SU-DHL-6 (cell line): ENCODE measurements around the gene DSP.

Experiments
- EZH2phosphoT487 ChIP-seq: fragments of 200-600 bp; sonication (generic), shearing (Covaris generic); conservative IDR thresholded peaks from 2 replicates; pipeline ENCODE4 v1.6.1; 2018; ENCODE audit warnings: mild to moderate bottlenecking, antibody characterized with exemption, low read length, moderate library complexity, mixed read lengths
- TF ChIP-seq, protein P1 (sequence below): fragments of 200-600 bp; sonication (generic); IDR thresholded peaks from one replicate; pipeline ENCODE4 v1.5.1; 2017; ENCODE audit warnings: antibody characterized with exemption, mild to moderate bottlenecking, low read length, moderate library complexity; ENCODE audit not compliant: insufficient read depth, poor library complexity, severe bottlenecking

DNA sequence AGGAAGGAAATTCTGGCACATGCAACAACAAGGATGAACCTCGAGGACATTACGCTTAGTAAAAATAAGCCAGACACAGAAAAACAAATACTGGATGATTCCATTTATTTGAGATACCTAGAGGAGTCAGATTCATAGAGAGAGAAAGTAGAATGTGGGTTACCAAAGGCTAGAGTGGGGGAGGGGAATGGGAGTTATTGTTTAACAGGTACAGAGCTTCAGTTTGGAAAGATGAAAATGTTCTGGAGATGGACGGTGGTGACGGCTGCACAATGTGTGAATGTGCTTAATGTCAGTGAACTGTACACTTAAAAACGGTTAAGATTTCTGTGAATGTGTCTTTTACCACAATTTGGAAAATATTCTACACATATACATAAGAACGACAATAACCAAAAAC, 33.9 kb upstream of the DSP start:
- TF ChIP-seq, protein P1, sequence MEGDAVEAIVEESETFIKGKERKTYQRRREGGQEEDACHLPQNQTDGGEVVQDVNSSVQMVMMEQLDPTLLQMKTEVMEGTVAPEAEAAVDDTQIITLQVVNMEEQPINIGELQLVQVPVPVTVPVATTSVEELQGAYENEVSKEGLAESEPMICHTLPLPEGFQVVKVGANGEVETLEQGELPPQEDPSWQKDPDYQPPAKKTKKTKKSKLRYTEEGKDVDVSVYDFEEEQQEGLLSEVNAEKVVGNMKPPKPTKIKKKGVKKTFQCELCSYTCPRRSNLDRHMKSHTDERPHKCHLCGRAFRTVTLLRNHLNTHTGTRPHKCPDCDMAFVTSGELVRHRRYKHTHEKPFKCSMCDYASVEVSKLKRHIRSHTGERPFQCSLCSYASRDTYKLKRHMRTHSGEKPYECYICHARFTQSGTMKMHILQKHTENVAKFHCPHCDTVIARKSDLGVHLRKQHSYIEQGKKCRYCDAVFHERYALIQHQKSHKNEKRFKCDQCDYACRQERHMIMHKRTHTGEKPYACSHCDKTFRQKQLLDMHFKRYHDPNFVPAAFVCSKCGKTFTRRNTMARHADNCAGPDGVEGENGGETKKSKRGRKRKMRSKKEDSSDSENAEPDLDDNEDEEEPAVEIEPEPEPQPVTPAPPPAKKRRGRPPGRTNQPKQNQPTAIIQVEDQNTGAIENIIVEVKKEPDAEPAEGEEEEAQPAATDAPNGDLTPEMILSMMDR, result no peak
- no peak for TF ChIP-seq EZH2phosphoT487
